GM18519 (cell line): ENCODE measurements around the gene DPM3.
"Not testable (repeated sequence)": the region's sequence is repeated elsewhere in the genome, so short reads cannot be mapped to it uniquely, and the experiment has no call there.

Source experiments
- ATAC-seq: cut with Tn5 transposase; IDR thresholded peaks from one replicate; pipeline ENCODE4 v1.9.1; 2021; ENCODE audit warnings: mild to moderate bottlenecking, moderate library complexity; ENCODE audit not compliant: unreplicated experiment, low FRiP score

DPM3 gene

DNA sequence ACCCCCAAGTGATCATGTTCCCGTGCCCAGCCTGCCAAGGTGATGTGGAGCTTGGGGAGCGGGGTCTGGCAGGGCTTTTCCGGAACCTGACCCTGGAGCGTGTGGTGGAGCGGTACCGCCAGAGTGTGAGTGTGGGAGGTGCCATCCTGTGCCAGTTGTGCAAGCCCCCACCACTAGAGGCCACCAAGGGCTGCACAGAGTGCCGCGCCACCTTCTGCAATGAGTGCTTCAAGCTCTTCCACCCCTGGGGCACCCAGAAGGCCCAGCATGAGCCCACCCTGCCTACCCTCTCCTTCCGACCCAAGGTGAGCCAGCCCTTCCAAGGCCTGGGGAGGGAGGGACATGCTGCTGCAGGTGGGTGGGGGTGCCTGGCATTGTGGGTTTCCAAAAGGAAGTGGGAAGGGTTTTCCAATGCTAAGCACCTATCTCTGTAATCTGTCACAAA, 35.6 kb upstream of the DPM3 start:
- no peak for ATAC-seq

DNA sequence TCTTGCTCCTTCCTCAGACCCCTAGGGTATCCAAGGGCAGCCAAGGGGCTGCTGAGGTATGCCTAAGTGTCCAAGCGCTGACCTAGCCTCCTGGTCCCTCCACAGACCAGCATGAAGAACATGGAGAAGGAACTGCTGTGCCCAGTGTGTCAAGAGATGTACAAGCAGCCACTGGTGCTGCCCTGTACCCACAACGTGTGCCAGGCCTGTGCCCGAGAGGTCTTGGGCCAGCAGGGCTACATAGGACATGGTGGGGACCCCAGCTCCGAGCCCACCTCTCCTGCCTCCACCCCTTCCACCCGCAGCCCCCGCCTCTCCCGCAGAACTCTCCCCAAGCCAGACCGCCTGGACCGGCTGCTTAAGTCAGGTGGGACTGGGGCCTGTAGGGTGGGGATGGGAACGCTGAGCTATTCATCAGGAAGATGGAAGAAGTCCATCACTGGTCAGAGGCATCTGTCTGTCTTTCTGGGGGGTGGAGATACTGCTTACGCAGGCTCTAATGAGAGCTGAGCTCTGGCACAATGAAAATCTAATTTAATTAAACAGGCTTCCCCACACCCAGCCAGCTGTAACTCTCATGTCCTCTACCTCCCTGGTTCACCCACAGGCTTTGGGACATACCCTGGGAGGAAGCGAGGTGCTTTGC, 35.1 kb upstream of the DPM3 start:
- no peak for ATAC-seq

DNA sequence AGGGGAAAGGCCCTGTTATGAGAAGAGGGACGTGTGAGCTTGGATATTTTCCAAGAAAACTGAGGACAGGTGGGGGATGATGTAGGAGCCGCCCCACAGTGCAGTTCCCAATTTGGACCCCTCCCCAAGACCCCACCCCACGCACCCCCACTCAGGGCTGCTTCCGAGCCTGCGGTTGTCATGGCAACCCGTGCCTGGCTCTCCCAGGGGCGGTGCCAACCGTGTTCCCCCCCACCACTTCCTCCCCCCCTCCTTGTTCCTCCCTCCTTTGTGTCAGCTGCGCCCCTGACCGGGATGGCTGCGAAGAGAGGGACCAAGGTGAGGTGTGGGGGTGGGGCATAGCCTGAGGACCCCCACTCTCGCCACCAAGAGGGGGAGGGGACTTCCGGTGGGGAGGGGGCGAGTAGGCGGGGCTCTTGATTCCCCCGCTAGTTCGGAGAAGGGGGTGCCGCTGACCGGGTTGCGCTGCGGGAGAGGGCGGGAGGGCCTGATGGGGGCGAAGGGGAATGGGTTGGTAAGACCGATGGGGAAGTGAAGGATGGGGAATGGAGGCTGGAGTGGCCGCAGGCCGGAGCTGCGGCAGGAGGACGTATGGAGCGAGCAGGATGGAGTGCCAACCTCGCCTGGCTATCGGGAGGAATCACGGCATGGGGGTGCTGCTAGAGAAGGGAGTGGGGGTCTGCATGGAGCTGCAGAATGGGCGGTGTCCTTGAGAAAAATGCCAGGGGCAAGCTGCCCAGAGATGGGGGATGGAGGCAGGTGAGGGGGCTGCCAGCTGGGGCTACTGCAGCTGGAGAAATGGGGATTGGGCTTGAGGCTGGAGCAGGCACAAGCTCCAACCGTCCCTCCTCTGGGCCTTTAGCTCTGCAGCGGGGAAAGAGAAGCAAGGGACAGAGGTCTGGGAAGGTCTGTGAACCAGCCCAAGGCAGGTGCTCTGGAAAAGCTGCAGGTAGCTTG, 34.3 kb upstream of the DPM3 start:
- ATAC-seq, result no peak

DNA sequence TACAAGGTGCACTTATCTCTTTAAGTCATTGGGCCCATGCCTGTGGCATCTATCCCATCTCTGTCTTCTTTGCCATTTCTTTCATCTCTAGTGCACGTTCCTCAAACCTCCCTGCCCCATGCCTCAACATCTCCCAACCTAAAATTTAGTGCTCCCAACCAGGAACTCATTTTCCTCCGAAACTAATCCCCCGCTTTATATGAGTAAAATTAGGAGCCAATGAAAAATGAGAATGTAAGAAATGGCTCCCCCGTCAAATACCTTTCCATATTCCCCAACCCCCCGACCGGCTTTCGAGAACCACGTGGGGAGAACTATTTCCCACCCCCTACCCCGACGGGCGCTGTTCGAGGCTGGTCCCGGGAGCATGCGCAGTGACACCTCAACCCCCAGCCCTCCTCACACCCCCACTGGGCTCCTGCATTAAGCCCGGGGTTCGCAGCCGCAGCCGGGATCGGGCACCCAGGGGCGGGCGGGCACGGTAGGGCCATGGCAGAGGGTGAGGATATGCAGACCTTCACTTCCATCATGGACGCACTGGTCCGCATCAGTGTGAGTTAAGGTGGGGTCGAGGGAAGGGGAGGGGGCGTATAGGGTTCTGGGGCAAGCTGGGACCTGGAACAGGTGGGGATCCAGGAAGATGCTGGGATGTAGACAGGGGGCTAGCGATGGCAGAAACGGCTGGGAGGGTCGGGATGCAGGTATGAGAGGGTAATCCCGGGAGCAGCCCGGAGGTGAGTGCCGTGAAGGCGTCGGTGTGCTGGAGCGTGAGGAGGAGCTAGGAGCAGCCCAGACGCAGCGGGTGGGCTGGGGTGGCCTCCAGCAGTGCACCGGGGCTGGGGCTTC, 33.4 kb upstream of the DPM3 start, which contains the start of gene TRIM46:
Gene TRIM46 (plus strand): TSS at position 372 of the 846 bp plus-strand sequence. CDS start 118 bp downstream, at position 490.
- ATAC-seq, result no peak

DNA sequence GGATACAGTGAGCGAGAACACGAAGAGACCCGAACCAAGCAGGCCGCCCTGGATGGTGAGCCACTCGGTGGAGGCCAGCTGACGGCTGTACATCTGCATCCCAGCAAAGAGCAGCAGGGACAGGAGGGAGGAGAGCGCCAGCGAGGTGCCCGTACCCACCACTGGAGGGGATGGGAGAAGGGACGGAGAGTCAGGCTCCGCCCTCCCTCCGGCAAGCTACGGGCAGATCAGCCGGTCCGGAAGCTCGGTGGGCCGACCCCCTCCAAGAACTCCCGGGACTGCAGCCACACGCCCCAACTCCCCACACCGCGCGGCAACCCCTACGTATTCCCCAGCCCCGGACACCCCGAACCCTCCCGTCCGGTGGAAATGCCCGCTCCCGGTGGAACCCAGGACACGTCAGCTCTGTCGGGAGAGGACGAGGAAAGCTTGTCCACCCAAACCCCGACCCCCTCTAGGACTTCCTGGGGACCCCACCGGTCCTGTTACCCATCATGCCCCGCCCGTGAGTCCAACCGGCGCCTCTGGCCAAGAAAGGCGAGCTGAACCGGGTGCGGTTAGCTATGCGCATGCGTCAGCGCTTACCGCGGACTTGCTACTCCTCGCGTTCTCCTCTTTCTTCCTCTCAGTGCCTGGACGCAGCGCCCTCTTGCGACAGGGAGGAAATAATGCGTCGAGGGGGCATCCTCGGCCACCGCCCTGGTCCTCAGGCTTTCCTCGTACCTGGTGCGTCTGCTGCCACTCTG, 32.6 kb upstream of the DPM3 start, which contains the start of gene KRTCAP2:
Gene KRTCAP2 (minus strand): TSS at position 573 of the 746 bp plus-strand sequence. CDS start 80 bp downstream, at position 493.
- ATAC-seq, result peak; percentile 64

DNA sequence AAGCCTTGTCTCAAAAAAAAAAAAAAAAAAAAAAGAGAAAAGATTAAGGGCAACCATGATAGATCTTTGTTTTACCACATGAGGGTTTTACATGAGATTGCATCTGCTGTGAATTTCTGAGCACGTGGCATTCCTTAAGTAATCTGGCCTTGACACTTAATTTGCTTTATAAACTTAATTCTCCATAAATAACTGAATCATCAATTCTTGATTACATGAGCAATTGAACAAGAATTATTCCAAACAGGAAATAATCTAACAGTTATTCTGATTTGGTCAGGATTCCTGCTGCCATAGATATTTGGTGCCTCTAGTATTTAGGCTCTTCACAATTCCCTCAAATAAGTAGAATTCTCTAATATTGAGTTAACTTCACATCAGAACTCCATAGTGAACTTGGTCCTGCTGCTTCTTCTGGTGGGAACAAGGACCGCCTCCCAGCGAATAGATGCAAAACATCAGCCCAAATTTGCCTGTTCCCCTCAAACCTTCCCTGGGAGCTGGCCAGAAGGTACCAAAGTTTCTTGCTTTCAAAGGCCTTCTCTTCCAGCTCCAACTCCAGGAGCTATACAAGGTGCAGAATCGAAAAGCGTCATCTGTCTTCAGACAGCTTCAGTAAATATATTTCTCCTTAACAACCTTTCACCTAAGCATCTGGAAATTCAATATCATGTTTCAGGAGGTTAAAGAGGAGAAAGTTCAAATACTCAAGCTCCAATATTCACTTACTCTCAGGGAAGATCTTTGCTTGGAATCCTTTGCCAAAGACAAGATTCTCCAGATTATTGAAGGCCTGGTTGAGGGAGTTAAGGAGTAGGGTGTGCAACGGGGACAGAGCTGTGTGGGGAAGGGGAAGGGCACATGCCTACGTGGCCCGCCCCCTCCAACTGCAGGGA, 31.8 kb upstream of the DPM3 start:
- ATAC-seq, result no peak

DNA sequence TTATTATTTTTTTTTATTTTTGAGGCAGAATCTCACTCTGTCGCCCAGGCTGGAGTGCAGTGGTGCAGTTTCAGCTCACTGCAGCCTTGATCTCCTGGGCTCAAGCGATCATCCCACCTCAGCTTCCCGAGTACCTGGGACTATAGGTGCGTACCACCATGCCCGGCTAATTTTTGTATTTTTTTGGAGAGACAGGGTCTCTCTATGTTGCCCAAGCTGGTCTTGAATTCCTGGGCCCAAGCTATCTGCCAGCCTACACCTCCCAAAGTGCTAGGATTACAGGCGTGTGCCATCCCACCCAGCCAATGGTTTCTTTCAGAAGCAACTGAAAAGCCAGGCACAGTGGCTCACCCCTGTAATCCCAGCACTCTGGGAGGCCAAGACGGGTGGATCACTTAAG, 30.5 kb upstream of the DPM3 start:
- ATAC-seq, result no peak

DNA sequence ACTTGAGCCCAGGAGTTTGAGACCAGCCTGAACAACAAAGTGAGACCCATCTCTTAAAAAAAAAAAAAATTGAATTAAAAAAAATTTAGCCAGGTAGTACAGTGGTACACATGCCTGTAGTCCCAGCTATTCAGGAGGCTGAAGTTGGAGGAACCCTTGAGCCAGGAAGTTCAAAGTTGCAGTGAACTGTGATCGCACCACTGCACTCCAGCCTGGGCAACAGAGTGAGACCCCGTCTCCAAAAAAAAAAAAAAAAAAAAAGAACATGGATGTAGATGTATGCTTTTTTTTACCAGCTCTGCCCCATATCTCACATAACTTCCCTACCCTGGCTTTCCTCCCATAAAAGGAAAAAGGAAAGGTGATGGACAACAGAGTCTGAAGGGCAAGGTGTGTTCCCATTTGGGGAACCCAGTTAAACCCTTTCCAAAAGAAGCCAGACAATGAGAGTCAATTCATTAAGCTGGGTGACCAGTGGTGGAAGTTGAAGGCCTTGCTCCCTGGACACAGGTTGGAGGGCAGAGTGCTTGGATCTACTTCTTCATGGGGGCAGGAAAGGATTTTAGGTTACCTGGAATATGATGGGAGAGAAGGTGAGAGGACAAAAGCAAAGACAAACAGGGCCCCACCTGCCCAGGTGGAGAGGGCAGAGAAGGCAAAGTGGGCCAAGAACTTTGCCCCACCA, 29.9 kb upstream of the DPM3 start:
- ATAC-seq, result no peak

DNA sequence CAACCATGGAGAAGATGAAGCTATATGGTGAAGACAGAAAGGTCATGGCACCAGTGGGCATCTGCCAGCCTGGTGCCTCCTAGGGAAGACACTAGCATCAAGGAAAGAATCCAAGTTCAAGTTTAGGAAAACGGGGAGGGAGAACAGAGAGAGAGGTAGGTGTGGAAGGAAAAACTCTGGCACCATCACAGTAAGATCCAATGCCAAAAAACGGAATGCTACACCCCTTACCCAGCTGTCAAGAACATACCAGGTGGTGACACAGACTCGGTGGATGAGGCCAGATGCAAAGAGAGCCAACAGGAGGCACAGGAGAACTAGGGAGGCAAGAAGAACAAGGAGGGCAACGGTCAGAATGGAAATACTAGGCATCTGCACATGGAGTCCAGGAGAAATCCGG, 29.2 kb upstream of the DPM3 start:
- ATAC-seq, result no peak

DNA sequence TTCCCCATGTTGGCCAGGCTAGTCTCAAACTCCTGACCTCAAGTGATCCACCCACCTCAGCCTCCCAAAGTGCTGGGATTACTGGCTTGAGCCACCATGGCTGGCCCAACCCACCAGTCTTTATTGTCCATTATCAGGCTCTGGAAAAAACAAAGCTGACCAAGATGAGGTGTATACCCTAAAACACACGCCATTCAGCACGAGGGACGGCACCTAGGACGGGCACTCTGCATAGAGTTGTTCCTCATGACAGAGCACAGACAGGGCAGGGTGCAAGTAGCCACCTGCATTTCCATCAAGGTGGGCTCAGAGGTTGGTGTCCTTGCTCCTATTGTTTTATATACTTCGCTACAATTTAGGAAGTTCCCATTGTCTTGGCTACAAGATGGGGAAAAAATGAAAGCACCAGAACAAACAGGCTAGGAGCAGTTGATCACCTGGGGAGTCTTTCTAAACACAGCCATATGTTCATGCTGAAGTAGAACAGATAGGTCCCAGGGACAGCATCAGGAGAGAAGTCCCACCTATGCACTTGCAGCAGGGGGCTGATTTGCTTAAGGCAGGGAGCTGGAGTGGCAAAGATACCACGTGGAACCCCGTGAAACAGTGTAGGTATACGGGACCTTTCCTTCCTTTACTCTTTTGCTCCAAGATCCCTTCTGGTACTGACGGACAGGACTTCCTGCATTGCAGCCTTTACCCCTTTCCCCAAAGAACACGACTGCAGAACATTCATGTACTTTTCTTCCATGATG, 28.3 kb upstream of the DPM3 start:
- ATAC-seq, result no peak

DNA sequence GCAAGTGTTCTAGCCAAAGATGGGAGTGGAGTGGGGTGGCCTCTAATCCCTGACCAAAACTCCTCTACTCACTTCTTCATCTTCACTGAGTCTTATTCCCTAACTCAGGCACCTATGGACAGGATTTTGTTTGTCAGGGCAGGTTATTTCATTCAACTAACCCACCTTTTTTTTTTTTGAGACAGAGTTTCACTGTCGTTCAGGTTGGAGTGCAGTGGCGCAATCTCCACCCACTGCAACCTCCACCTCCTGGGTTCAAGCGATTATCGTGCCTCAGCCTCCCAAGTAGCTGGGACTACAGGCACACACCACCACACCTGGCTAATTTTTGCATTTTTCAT, 27.7 kb upstream of the DPM3 start:
- ATAC-seq, result not testable (repeated sequence)

DNA sequence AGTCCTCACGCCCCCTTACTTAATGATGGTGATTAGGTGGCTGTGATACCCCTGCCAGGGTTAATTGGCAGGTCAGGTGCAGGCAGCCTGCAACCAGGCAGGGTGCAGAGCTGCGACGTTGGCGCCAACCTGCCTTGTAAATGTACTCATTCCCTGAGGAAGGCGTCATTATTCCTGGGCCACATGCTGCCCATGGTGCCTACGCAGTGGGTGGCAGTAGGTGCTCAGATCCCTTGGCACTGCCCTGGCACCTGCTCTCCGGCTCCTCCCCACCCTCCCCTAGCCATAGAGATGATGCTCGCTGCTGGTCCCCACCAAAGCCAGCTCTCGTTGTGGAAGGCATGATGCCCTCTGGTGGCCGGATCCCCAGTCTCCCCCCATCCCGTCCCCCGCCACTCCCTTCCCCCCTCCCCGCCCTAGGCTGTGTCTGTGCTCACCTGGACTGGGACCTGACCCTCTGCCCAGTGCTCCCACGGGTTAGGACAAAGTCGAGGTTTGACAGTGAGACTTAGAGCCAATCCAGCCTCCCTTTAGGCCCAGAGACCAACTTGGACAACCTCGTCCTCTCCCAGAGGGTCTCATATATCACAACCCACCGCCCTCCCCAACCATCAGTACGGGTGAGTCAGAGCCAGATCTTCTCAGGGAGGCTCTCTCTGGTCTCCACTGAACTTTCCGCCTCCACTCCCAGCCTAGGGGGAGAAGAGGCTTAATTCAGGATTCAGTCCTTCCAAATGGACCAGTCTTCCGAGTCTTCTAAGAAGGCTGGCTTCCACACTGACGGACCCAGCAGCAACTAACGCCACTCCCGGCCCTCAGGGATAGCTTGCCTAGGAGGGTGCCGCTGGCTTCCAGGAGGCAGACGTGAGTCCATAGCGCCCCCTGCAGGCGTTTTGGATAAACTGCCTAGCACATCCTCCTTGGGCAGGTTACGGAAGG, 27.1 kb upstream of the DPM3 start:
- ATAC-seq, result no peak

DNA sequence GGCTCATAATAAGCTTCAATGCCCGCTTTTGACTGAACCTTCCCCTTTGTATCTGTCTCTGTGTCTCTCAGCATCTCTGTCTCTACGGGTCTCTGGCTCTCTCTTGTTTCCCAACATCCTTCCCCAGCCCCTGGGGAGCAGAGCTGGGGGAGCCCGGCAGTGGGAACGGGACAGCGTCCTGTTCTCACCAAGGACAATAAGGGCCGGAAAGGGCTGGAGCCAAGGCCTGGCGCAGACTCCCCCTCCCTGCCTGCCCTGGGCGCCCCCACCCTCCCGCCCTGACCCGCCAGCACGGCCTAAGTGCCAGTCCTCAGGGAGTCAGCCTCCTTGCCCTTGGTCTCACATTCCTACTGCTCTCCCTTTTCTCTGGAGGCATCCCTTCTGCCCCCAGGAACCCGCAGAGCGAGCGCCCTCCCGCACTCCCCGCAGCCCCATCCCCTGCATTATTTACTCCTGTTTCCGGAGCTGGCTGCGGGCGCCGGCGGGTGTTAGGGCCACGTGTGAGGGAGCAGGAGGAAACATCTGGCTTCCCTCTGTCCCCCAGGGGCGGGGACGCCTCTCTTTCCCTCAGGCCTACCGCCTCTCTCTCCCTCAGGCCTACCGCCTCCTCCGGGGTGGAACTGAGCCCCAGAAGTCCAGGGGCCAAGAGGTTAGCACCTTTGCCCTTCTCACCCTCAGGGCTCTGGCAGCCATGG, 26.3 kb upstream of the DPM3 start:
- no peak for ATAC-seq

DNA sequence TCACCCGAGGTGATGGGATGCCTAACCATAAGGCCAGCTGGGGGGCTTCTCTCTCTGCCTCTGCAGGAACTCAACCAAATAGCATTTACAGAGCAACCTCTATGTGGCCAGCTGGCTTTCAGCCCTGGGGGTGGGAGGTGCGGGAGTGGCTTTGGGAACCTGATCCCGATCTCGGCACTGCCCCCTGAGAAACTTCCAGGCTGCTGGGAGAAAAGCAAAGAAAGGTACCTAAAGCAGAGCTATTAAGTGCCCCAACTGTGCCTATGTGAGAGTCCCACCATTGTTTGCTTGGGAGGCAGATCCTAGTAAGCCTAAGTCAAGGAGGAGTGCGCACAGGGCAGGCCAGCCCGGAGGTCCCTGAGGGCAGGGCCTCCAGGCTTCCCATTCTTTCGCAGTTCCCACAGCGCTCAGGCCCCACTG, 25.7 kb upstream of the DPM3 start:
- no peak for ATAC-seq

DNA sequence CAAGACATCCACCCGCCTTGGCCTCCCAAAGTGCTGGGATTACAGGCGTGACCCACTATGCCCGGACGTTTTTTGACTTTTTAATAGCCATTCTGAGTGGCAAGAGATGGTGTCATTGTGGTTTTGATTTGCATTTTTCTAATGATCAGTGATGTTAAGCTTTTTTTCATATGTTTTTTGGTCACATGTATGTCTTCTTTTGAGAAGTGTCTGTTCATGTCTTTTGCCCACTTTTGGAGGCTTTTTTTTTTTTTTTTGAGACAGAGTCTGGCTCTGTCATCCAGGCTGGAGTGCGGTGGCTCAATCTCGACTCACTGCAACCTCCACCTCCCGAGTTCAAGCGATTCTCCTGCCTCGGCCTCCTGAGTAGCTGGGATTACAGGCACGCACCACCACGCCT, 24.3 kb upstream of the DPM3 start:
- ATAC-seq, result not testable (repeated sequence)

DNA sequence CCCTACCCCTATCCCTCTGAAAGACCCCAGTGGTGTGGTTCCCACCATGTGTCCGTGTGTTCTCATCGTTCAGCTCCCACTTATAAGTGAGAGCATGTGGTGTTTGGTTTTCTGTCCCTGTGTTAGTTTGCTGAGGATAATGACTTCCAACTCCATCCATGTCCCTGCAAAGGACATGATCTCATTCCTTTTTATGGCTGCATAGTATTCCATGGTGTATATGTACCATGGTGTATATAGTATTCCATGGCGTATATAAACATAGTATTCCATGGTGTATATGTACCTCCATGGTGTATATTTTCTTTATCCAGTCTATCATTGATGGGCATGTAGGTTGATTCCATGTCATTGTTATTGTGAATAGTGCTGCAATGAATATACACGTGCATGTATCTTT, 23.5 kb upstream of the DPM3 start:
- ATAC-seq, result not testable (repeated sequence)
